ENCODE results near the gene CORO2B. TPM values are rescaled to one million over a fixed set of nuclear protein-coding genes. Genes with fewer than 3 reads are reported as not detected.

The CORO2B gene
- total RNA-seq, 1 experiment from 2014 or later: 0.59 TPM

- TF ChIP-seq EZH2 (IDR thresholded peaks at IDR 0.05; ENCODE audit: low read depth): no peak
- TF ChIP-seq CTCF (conservative IDR thresholded peaks at IDR 0.05): no peak
- Histone ChIP-seq H3F3A (ENCODE audit: insufficient read depth, low read depth) (no peaks in the 10 kb centered on the region), H3K4me2 (no peak overlapping the region), H3K9me2 (ENCODE audit: insufficient read depth) (no peaks in the 10 kb centered on the region), H3K27ac (no peak overlapping the region), H3K4me1 (replicated peaks; ENCODE audit: insufficient read depth) (no peaks in the 10 kb centered on the region), H3K4me3 (no peak overlapping the region), H3K9me3 (ENCODE audit: insufficient read depth, low read depth) (no peaks in the 10 kb centered on the region), H3K27me3 (ENCODE audit: insufficient read depth, low read depth) (no peaks in the 10 kb centered on the region), H2AFZ (no peak overlapping the region), H3K79me2 (ENCODE audit: low read depth) (no peaks in the 10 kb centered on the region), H3K36me3 (ENCODE audit: low read depth) (no peaks in the 10 kb centered on the region), H4K20me1 (ENCODE audit: insufficient read depth) (no peaks in the 10 kb centered on the region)
- DNase-seq: no peak
- BruUV-seq (replicated peaks): no TSS peak
- intact Hi-C loops (cut with micrococcal nuclease; ENCODE audit: unreplicated experiment): no loop called here
- POLR2A ChIA-PET (ENCODE audit: unreplicated experiment): no interaction called here
- CTCF ChIA-PET: no interaction called here
Observed at GRCh38 chr15:68725736-68726135, 146.9 kb downstream of the CORO2B start.

- intact Hi-C loops (cut with micrococcal nuclease; ENCODE audit: unreplicated experiment): no loop called here
- ChIA-PET POLR2A (ENCODE audit: unreplicated experiment) (no interaction called here), CTCF (no interaction called here)
- H3K4me1 ChIP-seq (replicated peaks; ENCODE audit: insufficient read depth): no peaks in the 10 kb centered on the region
- H4K20me1 ChIP-seq (ENCODE audit: insufficient read depth): no peaks in the 10 kb centered on the region
- H2AFZ ChIP-seq: no peak overlapping the region
- H3K9me3 ChIP-seq (ENCODE audit: insufficient read depth, low read depth): no peaks in the 10 kb centered on the region
- H3K9me2 ChIP-seq (ENCODE audit: insufficient read depth): no peaks in the 10 kb centered on the region
- H3K4me2 ChIP-seq: no peak overlapping the region
- TF ChIP-seq EZH2 (IDR thresholded peaks at IDR 0.05; ENCODE audit: low read depth) (no peak), CTCF (conservative IDR thresholded peaks at IDR 0.05) (no peak)
- no peak for DNase-seq
- no peaks in the 10 kb centered on the region for H3K36me3 ChIP-seq (ENCODE audit: low read depth)
- H3K27ac ChIP-seq: no peak overlapping the region
- H3F3A ChIP-seq (ENCODE audit: insufficient read depth, low read depth): no peaks in the 10 kb centered on the region
- BruUV-seq (replicated peaks): no TSS peak
- H3K27me3 ChIP-seq (ENCODE audit: insufficient read depth, low read depth): no peaks in the 10 kb centered on the region
- no peaks in the 10 kb centered on the region for H3K79me2 ChIP-seq (ENCODE audit: low read depth)
- no peak overlapping the region for H3K4me3 ChIP-seq
Observed at GRCh38 chr15:68726246-68726645, 147.5 kb downstream of the CORO2B start.

- Histone ChIP-seq H3K36me3 (ENCODE audit: low read depth) (no peaks in the 10 kb centered on the region), H3K27me3 (ENCODE audit: insufficient read depth, low read depth) (no peaks in the 10 kb centered on the region), H3K4me1 (replicated peaks; ENCODE audit: insufficient read depth) (no peaks in the 10 kb centered on the region), H4K20me1 (ENCODE audit: insufficient read depth) (no peaks in the 10 kb centered on the region), H3K9me2 (ENCODE audit: insufficient read depth) (no peaks in the 10 kb centered on the region), H3K79me2 (ENCODE audit: low read depth) (no peaks in the 10 kb centered on the region), H3K4me3 (no peak overlapping the region), H3K9me3 (ENCODE audit: insufficient read depth, low read depth) (no peaks in the 10 kb centered on the region), H3F3A (ENCODE audit: insufficient read depth, low read depth) (no peaks in the 10 kb centered on the region), H3K27ac (no peak overlapping the region), H3K4me2 (no peak overlapping the region), H2AFZ (no peak overlapping the region)
- TF ChIP-seq CTCF (conservative IDR thresholded peaks at IDR 0.05) (no peak), EZH2 (IDR thresholded peaks at IDR 0.05; ENCODE audit: low read depth) (no peak)
- intact Hi-C loops (cut with micrococcal nuclease; ENCODE audit: unreplicated experiment): loop anchor here (1.0 kb wide), 2 partner anchors 145 to 195 kb away; no protein-coding TSS in a partner anchor
- ChIA-PET POLR2A (ENCODE audit: unreplicated experiment) (no interaction called here), CTCF (no interaction called here)
- no peak for DNase-seq
- no TSS peak for BruUV-seq (replicated peaks)
Observed at GRCh38 chr15:68729789-68730411, 151.1 kb downstream of the CORO2B start.

Data from PC-9 (cell line).